WERI-Rb-1 (cell line): ENCODE measurements around the gene PCSK7.

Experiments
- DNase-seq: peaks from one replicate; pipeline ENCODE4 v3.0.0-alpha.2; 2020
- H3K27ac ChIP-seq: fragments of 250-450 bp; sonication (Bioruptor Pico); 2 replicates; pipeline ENCODE4 v1.5.1; 2020; ENCODE audit warnings: mild to moderate bottlenecking, moderate library complexity
- H3K27me3 ChIP-seq: fragments of 250-450 bp; sonication (Bioruptor Pico); 2 replicates; pipeline ENCODE4 v1.5.1; 2021; ENCODE audit warnings: mild to moderate bottlenecking, low read depth, moderate library complexity; ENCODE audit not compliant: insufficient read depth, severe bottlenecking
- H3K36me3 ChIP-seq: fragments of 250-450 bp; sonication (Bioruptor Pico); 2 replicates; pipeline ENCODE4 v1.5.1; 2020; ENCODE audit warnings: mild to moderate bottlenecking, moderate library complexity
- H3K4me3 ChIP-seq: 2 replicates; pipeline ENCODE4 v1.5.1; 2011; ENCODE audit warnings: low read depth, mild to moderate bottlenecking, control low read depth, low read length
- H3K9me3 ChIP-seq: fragments of 250-450 bp; sonication (Bioruptor Pico); 2 replicates; pipeline ENCODE4 v1.5.1; 2021; ENCODE audit warnings: mild to moderate bottlenecking, moderate library complexity; ENCODE audit not compliant: severe bottlenecking
- TF ChIP-seq, protein P1 (sequence below): IDR thresholded peaks from 2 replicates; pipeline ENCODE4 v1.5.1; 2011; ENCODE audit warnings: low read depth, mild to moderate bottlenecking, control low read depth, inconsistent platforms, low read length

The PCSK7 gene

DNA sequence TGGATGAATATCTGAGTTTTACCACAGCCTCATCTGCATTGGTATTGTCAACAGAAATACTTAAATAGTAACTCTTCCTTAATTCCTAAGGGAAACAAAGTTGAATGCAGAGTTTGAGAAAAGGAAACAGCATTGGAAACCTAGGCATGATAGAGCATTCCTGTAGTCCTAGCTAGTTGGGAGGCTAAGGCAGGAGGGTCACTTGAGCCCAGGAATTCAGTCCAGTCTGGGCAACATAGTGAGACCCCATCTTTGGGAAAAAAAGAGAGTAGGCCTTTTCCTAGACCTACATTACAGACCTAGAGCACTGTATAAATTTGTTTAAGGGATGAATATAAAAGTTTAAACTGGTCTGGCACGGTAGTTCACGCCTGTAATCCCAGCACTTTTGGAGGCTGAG lies 74.4 kb downstream of the PCSK7 start:
- no peak overlapping the region for H3K4me3 ChIP-seq
- no peak overlapping the region for H3K27ac ChIP-seq
- TF ChIP-seq, protein P1, sequence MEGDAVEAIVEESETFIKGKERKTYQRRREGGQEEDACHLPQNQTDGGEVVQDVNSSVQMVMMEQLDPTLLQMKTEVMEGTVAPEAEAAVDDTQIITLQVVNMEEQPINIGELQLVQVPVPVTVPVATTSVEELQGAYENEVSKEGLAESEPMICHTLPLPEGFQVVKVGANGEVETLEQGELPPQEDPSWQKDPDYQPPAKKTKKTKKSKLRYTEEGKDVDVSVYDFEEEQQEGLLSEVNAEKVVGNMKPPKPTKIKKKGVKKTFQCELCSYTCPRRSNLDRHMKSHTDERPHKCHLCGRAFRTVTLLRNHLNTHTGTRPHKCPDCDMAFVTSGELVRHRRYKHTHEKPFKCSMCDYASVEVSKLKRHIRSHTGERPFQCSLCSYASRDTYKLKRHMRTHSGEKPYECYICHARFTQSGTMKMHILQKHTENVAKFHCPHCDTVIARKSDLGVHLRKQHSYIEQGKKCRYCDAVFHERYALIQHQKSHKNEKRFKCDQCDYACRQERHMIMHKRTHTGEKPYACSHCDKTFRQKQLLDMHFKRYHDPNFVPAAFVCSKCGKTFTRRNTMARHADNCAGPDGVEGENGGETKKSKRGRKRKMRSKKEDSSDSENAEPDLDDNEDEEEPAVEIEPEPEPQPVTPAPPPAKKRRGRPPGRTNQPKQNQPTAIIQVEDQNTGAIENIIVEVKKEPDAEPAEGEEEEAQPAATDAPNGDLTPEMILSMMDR: no peak
- no peaks in the 10 kb centered on the region for H3K27me3 ChIP-seq
- H3K9me3 ChIP-seq: no peaks in the 10 kb centered on the region
- no peak for DNase-seq
- H3K36me3 ChIP-seq: peaks cover 71% of the 10 kb centered on the region

DNA sequence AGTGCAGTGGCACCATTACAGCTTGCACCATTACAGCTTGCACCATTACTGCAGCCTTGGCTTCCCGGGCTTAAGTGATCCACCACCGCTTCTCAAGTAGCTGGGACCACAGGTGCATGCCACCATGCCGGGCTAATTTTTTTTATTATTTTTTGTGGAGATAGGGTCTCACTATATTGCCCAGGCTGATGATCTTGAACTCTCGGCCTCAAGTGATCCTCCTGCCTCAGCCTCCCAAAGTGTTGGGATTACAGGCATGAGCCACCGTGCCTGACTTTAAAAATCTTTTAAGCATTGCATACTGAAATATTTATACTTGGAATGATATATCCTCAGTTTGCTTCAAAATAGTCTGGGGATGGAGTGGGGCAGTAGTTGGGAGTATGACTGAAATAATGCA lies 77.4 kb downstream of the PCSK7 start:
- H3K36me3 ChIP-seq: peaks cover 48% of the 10 kb centered on the region
- TF ChIP-seq, protein P1: no peak
- H3K9me3 ChIP-seq: no peaks in the 10 kb centered on the region
- no peak overlapping the region for H3K4me3 ChIP-seq
- no peak for DNase-seq
- H3K27ac ChIP-seq: no peak overlapping the region
- no peaks in the 10 kb centered on the region for H3K27me3 ChIP-seq
